ENCODE results near the gene WFDC1. TPM values are rescaled to one million over a fixed set of nuclear protein-coding genes. Genes with fewer than 3 reads are reported as not detected.

WFDC1 gene
- total and polyA plus RNA-seq, 2 donors (not counting 3 experiments of a cell fraction or from before 2014, with no cell fraction given), result not detected

GRCh38 chr16:84378099-84378498 is 83.4 kb downstream of the WFDC1 start:
- ChIA-PET CTCF (no interaction called here), POLR2A (no interaction called here)
- Histone ChIP-seq H4K20me1 (replicated peaks; ENCODE audit: control insufficient read depth, extremely low read depth, insufficient read depth, low read length) (no peaks in the 10 kb centered on the region), H3K27ac (ENCODE audit: insufficient read depth, low read depth, low read length) (no peak overlapping the region), H3K79me2 (ENCODE audit: control insufficient read depth, insufficient read depth, low read length) (no peaks in the 10 kb centered on the region), H3K4me2 (ENCODE audit: insufficient read depth, low read length) (no peak overlapping the region), H3K4me3 (replicated peaks in 1 of 3; ENCODE audit: insufficient read depth in 1 of 3, low read depth in 1 of 3, low read length in 3 of 3) (no peak overlapping the region), H2AFZ (ENCODE audit: low read depth, low read length) (no peak overlapping the region), H3K9me3 (replicated peaks; ENCODE audit: control insufficient read depth, insufficient read depth, low read length) (no peaks in the 10 kb centered on the region), H3K9me1 (replicated peaks; ENCODE audit: control insufficient read depth, extremely low read depth, insufficient read depth, low read length) (no peaks in the 10 kb centered on the region), H3K27me3 (ENCODE audit: control insufficient read depth in 2 of 2, insufficient read depth in 2 of 2, low read length in 2 of 2) (no peaks in the 10 kb centered on the region), H3K9ac (replicated peaks; ENCODE audit: extremely low read depth, insufficient read depth, low read length) (no peak overlapping the region), H3K4me1 (ENCODE audit: control insufficient read depth, extremely low read depth, insufficient read depth, low read length) (no peaks in the 10 kb centered on the region), H3K36me3 (ENCODE audit: control insufficient read depth in 2 of 2, extremely low read depth in 1 of 2, insufficient read depth in 2 of 2, low read length in 2 of 2) (no peaks in the 10 kb centered on the region)
- intact Hi-C loops (cut with micrococcal nuclease), result no loop called here
- FAIRE-seq, result no peak
- dilution Hi-C loops (cut with MboI; ENCODE audit: extremely low pct_ligation_motif_present, low sequenced_read_pairs), result no loop called here
- BruUV-seq (replicated peaks), result no TSS peak
- no peak for TF ChIP-seq CTCF (IDR thresholded peaks at IDR 0.05; ENCODE audit: extremely low read depth in 1 of 2, insufficient read depth in 1 of 2, low read depth in 1 of 2, low read length in 2 of 2)
- no peak for TF ChIP-seq FOS (IDR thresholded peaks at IDR 0.05; ENCODE audit: borderline replicate concordance, insufficient read depth, low read length)
- TF ChIP-seq JUN (IDR thresholded peaks at IDR 0.05; ENCODE audit: borderline replicate concordance, insufficient read depth, insufficient read length, low read depth), result no peak
- no peak for TF ChIP-seq POLR2AphosphoS5 (IDR thresholded peaks at IDR 0.05; ENCODE audit: insufficient read depth, low read depth, low read length)
- no peak for TF ChIP-seq MAX (IDR thresholded peaks at IDR 0.05; ENCODE audit: insufficient read depth, insufficient read length)
- no peak for TF ChIP-seq EZH2 (IDR thresholded peaks at IDR 0.05; ENCODE audit: borderline replicate concordance, low read depth, low read length, severe bottlenecking)
- TF ChIP-seq MYC (IDR thresholded peaks at IDR 0.05; ENCODE audit: low read depth, low read length), result no peak
- no peak for TF ChIP-seq POLR2A (IDR thresholded peaks at IDR 0.05; ENCODE audit: low read depth, low read length)
- no peak for TF ChIP-seq GATA2 (IDR thresholded peaks at IDR 0.05; ENCODE audit: insufficient read depth, insufficient read length, low read depth, low read length)
- no peak for DNase-seq (ENCODE audit: low read depth, low spot score)
